GM19463 (cell line): ENCODE data around the gene PRELP.

Source experiments
- ATAC-seq: cut with Tn5 transposase; IDR thresholded peaks from one replicate; pipeline ENCODE4 v1.9.1; 2021; ENCODE audit warnings: mild to moderate bottlenecking, moderate library complexity; ENCODE audit not compliant: unreplicated experiment

The PRELP gene

DNA sequence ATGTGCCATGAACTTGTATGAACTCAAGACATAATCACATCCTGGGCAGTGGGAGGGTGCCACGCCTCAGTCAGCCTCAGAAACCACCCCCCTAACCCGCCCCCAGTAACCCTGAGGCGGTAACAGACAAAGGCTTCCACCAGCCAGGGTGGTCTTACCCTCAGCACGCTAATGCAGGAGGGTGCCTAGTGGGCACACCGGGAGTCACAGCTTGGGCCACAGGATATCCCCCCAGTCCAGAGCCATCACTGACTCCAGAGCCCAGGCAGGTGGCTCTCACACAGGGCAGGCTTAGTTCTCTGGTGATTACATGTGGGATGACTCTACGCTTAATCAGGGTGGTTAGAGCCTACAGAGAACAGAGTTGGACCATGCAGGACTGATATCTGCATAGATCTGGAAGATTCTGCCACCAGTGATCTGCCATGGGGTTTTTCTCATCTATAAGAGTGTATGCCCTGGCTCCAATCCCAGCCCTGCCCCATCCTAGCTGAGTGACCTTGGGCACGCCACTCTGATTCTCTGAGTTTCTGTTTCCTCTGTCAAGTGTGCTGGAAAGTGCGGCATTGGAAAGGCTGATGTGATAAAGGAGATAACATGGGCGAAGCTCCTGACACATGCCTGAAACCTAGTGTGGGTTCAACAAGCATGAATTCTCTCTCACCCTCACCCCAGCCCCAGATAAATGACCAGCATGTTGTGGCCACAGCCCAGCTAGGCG is 45.6 kb downstream of the PRELP start:
- no peak for ATAC-seq

DNA sequence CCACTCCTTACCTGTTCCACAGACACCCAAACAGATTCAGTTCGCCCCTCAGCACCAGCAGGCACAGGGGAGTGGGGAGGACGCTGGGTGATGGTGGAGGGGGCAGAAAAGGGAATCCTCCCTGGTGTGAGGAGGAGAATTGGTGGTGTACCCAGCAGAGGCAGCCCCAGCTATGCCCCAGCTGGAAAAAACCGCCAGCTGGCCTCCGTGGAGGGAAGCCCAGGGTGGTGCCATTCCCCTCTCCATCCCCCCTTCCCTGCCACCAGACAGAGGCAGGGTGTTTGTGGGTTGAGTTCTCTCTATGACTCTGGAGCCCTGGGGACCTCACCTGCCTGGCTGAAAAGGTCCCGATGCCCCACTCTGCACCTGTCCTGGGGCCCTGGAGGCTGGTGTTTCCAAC is 46.2 kb downstream of the PRELP start:
- ATAC-seq: no peak

GRCh38 chr1:203522237-203522636 is 46.6 kb downstream of the PRELP start:
- ATAC-seq: no peak

DNA sequence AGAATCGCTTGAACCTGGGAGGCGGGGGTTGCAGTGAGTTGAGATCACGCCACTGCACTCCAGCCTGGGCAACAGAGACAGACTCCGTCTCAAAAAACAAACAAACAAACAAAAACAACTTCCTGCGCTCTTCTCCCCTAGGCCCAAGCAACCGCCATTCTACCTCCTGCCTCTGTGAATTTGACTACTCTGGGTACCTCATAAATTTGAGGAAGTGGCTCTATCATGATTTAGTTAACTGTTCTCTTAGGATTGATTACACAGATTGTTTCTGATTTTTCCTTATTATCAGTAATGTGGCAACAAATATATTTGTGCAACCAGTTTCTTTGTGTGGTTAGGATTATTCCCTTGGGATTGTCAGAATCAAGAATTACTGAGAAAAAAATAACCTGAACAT is 48.1 kb downstream of the PRELP start:
- no peak for ATAC-seq

GRCh38 chr1:203524152-203524551 is 48.5 kb downstream of the PRELP start:
- ATAC-seq: no peak

- ATAC-seq: no peak
Observed at GRCh38 chr1:203524824-203525223, 49.2 kb downstream of the PRELP start.

- ATAC-seq: no peak
Observed at GRCh38 chr1:203525685-203526084, 50.1 kb downstream of the PRELP start.

- ATAC-seq: no peak
Observed at GRCh38 chr1:203526130-203526529, 50.5 kb downstream of the PRELP start.

GRCh38 chr1:203526572-203526971 is 51.0 kb downstream of the PRELP start:
- no peak for ATAC-seq

GRCh38 chr1:203527013-203527412 is 51.4 kb downstream of the PRELP start:
- no peak for ATAC-seq

DNA sequence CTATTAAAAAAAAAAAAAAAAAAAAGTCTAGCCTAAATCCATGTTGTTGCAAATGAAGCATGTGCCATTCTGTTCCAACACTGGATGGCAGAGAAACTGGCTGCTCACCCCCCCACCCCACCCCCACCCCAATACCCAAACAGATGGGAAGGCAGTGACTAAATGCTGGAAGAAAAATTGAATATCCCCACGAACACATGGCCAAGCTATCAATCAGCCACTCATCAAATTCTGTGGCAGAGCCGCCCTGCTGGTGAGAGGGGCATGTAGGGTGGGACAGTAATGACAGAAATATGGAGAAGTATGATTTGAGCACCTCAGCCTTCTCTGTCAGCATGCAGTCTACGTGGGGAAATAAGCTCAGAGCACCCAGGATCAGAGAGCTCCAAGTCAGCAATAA is 52.5 kb downstream of the PRELP start:
- ATAC-seq: no peak

GRCh38 chr1:203528976-203529835 is 53.6 kb downstream of the PRELP start:
- no peak for ATAC-seq

- no peak for ATAC-seq
Observed at GRCh38 chr1:203531063-203531462, 55.5 kb downstream of the PRELP start.

- ATAC-seq: no peak
Observed at GRCh38 chr1:203534012-203534411, 58.4 kb downstream of the PRELP start.

DNA sequence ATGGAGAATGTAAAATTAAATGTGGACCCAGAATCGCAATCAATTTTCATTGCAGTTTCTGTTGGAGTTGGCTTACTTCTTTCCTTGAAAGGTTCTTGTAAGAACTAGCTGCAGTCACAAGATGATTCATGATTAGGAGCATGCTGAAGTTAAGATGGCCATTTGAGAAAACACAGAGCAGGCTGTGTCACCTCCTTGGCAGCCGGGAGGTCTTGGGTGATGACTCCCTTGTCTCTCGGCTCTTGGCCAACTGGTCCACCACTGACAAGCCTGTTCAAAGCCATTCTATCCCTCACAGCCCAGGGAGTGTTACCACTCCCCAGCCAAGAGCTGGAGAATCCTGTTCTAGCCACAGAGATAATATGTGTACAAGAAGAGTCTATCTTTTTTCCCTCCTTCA is 58.9 kb downstream of the PRELP start:
- ATAC-seq: no peak

DNA sequence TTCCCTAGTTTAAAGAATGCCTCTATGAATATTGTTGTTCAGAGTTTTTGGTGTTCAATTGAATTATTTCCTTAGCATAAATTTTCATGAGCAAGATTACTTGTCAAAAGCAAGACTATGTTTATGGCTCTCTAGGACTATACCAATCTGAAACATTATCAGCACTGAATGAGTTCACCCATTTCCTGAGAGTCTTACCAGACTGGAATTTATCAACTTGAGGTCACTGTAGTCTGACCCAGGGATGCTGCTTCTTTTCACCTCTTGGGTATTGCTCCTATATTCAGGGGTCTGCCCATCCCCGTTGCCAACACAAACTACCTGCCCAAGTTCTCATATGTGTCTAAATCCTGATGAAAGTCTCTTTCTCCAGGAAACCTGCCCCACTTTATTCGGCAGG is 61.0 kb downstream of the PRELP start:
- no peak for ATAC-seq

- ATAC-seq: no peak
Observed at GRCh38 chr1:203536980-203537455, 61.4 kb downstream of the PRELP start.

DNA sequence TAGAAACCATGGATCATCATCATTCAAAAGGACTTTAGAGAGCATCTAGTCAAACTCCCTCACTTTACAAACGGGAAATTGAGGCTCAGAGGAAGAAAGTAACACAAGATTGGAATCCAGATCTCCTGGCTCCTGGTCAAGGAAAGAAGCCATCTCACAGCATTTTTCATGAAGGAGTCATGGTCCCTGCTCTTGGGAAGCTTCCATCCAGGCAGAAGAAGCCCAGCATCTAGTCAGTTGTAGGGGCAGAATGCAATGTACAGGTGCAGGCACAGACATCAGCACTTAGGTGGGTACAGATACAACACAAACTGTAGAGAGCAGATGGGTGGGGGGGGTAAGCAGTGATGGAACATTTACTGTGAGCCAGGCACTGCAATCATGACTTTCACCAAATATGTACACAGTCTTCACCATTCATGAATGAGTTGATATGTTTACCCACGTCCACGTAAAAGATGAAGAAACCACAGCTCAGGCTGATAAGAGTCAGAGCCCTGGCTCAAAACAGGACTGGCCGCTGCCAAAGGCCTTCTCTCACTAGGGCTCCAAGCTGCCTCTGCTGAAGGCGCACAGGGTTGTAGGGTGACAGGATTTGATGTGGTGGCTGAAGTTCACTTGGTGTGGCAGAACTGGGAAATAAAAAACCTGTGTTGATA is 62.3 kb downstream of the PRELP start:
- no peak for ATAC-seq

- ATAC-seq: no peak
Observed at GRCh38 chr1:203538726-203539125, 63.1 kb downstream of the PRELP start.

- ATAC-seq: no peak
Observed at GRCh38 chr1:203539831-203540546, 64.4 kb downstream of the PRELP start.
